ENCODE results near the gene LMX1B. TPM values are rescaled to one million over a fixed set of nuclear protein-coding genes. Genes with fewer than 3 reads are reported as not detected.

Gene LMX1B
- total RNA-seq, 4 donors from 2014 or later = 3.2 to 6.9 (median 4.6) TPM

- 70 to 75% methylated on average over 7 of the region's 7 CpGs for WGBS, 2 donors
- no peak overlapping the region for H3K4me3 ChIP-seq (ENCODE audit: low read depth, poor library complexity, severe bottlenecking)
- intact Hi-C loops (cut with DNase I; ENCODE audit: low total_unique reads) = no loop called here
- DNase-seq (ENCODE audit: low spot score in 2 of 2) = no peak
- TF ChIP-seq CTCF (IDR thresholded peaks at IDR 0.05) (no peak), POLR2A (IDR thresholded peaks at IDR 0.05) (no peak)
Measured at GRCh38 chr9:126620478-126620877, 6.8 kb downstream of the LMX1B start.

GRCh38 chr9:126621061-126621918 lies 7.6 kb downstream of the LMX1B start:
- DNase-seq (ENCODE audit: low spot score in 2 of 2) = no peak
- TF ChIP-seq POLR2A (IDR thresholded peaks at IDR 0.05) (no peak), CTCF (IDR thresholded peaks at IDR 0.05) (no peak)
- no peak overlapping the region for H3K4me3 ChIP-seq (ENCODE audit: low read depth, poor library complexity, severe bottlenecking)
- intact Hi-C loops (cut with DNase I; ENCODE audit: low total_unique reads) = no loop called here
- 55 to 67% methylated on average over 15 of the region's 15 CpGs for WGBS, 2 donors

- intact Hi-C loops (cut with DNase I; ENCODE audit: low total_unique reads) = no loop called here
- TF ChIP-seq POLR2A (IDR thresholded peaks at IDR 0.05) (no peak), CTCF (IDR thresholded peaks at IDR 0.05) (no peak)
- no peak for DNase-seq (ENCODE audit: low spot score in 2 of 2)
- 59 to 70% methylated on average over 18 of the region's 18 CpGs for WGBS, 2 donors
- no peak overlapping the region for H3K4me3 ChIP-seq (ENCODE audit: low read depth, poor library complexity, severe bottlenecking)
Measured at GRCh38 chr9:126621919-126622735, 8.4 kb downstream of the LMX1B start.

GRCh38 chr9:126623314-126623666 lies 9.6 kb downstream of the LMX1B start:
- TF ChIP-seq POLR2A (IDR thresholded peaks at IDR 0.05) (no peak), CTCF (IDR thresholded peaks at IDR 0.05) (no peak)
- intact Hi-C loops (cut with DNase I; ENCODE audit: low total_unique reads) = no loop called here
- 80 to 82% methylated on average over 9 of the region's 9 CpGs for whole genome bisulfite sequencing, 2 donors
- no peak overlapping the region for H3K4me3 ChIP-seq (ENCODE audit: low read depth, poor library complexity, severe bottlenecking)
- no peak for DNase-seq (ENCODE audit: low spot score in 2 of 2)

GRCh38 chr9:126623667-126624478 lies 10.1 kb downstream of the LMX1B start:
- no peak overlapping the region for H3K4me3 ChIP-seq (ENCODE audit: low read depth, poor library complexity, severe bottlenecking)
- intact Hi-C loops (cut with DNase I; ENCODE audit: low total_unique reads) = no loop called here
- DNase-seq (ENCODE audit: low spot score in 2 of 2) = no peak
- TF ChIP-seq POLR2A (IDR thresholded peaks at IDR 0.05) (no peak), CTCF (IDR thresholded peaks at IDR 0.05) (no peak)
- WGBS, 2 donors = 74 to 78% methylated on average over 42 to 46 of the region's 52 CpGs

Measured in lower leg skin (tissue), 4 donors.